Tibial nerve (tissue), 4 donors: ENCODE measurements around the gene CNPY1. TPM values are rescaled to one million over a fixed set of nuclear protein-coding genes. Genes with fewer than 3 reads are reported as not detected.

Experiments used
- DNase-seq, 2 donors: peaks; one replicate each; pipeline ENCODE4 v3.0.0-alpha.2; 2019; ENCODE audit warnings: low spot score in 2 of 2
- H3K27ac ChIP-seq, 4 donors: fragments of 200-600 bp; sonication (generic) in 3 of 4; one replicate each; pipeline ENCODE4 v1.5.1; 2017 to 2019; ENCODE audit warnings: mild to moderate bottlenecking in 1 of 4
- H3K27me3 ChIP-seq, 2 donors: fragments of 200-600 bp; sonication (generic) in 1 of 2; one replicate each; pipeline versions ENCODE4 v1.5.1 to v1.6.0; 2017 to 2019
- H3K36me3 ChIP-seq, 3 donors: fragments of 200-600 bp; sonication (generic); one replicate each; pipeline ENCODE4 v1.5.1; 2018 to 2019
- H3K4me1 ChIP-seq, 4 donors: fragments of 200-600 bp; sonication (generic) in 3 of 4; one replicate each; pipeline ENCODE4 v1.5.1; 2017 to 2019
- H3K4me3 ChIP-seq, 4 donors: fragments of 200-600 bp; sonication (generic) in 3 of 4; one replicate each; pipeline ENCODE4 v1.5.1; 2017 to 2019; ENCODE audit warnings: mild to moderate bottlenecking in 1 of 4, moderate library complexity in 1 of 4
- H3K9me3 ChIP-seq, 4 donors: fragments of 200-600 bp; sonication (generic) in 3 of 4; one replicate each; pipeline ENCODE4 v1.5.1; 2017 to 2019
- CTCF ChIP-seq, 5 experiments: fragments of 200-600 bp in 3 of 5; fragments of 450-650 bp in 2 of 5; sonication (generic) in 3 of 5; IDR thresholded peaks; one replicate each; pipeline ENCODE4 v1.5.1; 2016 to 2019; ENCODE audit warnings: antibody characterized with exemption in 5 of 5, mild to moderate bottlenecking in 3 of 5, moderate library complexity in 2 of 5
- EP300 ChIP-seq, 2 donors: sonication (generic); formaldehyde crosslinking; IDR thresholded peaks; one replicate each; pipeline ENCODE4 v1.6.1; 2017; ENCODE audit warnings: antibody characterized with exemption in 2 of 2, mild to moderate bottlenecking in 1 of 2
- POLR2A ChIP-seq, 2 donors: fragments of 450-650 bp; IDR thresholded peaks; one replicate each; pipeline ENCODE4 v1.6.1; 2017; ENCODE audit warnings: antibody characterized with exemption in 2 of 2, mild to moderate bottlenecking in 2 of 2, moderate library complexity in 2 of 2
- WGBS, 2 donors: methylation state at CpG; one replicate each; pipeline ENCODE4 v1.1.5; 2018; 5-methylcytosine and 5-hydroxymethylcytosine counted together
- total RNA-seq, 4 donors: library from RNA; depleted of rRNA; stranded (reverse); fragments of >200 nt; gene quantifications; one replicate each; pipeline ENCODE4 v1.1.0, GENCODE V29; 2016

CNPY1 gene
- total RNA-seq, 4 donors from 2014 or later, result 0.30 TPM; not detected in 3

- Histone ChIP-seq H3K27ac (no peak overlapping the region), H3K4me1 (peaks cover 0 to 13% (median 0%) of the 10 kb centered on the region in 4 donors), H3K9me3 (no peaks in the 10 kb centered on the region), H3K36me3 (no peaks in the 10 kb centered on the region), H3K27me3 (peaks cover 0 to 36% of the 10 kb centered on the region in 2 donors), H3K4me3 (peak overlapping the region; percentile 7 to 51 (median 26))
- WGBS, 2 donors, result 50 to 60% methylated on average over 15 to 30 of the region's 32 CpGs
- no peak for DNase-seq
- TF ChIP-seq CTCF (IDR thresholded peaks at IDR 0.05), result no peak
- TF ChIP-seq POLR2A (IDR thresholded peaks at IDR 0.05), result no peak
- no peak for TF ChIP-seq EP300 (IDR thresholded peaks at IDR 0.05)
Measured at GRCh38 chr7:155489862-155490696, 56.3 kb downstream of the CNPY1 start.

- Histone ChIP-seq H3K4me1 (peaks cover 0 to 13% (median 0%) of the 10 kb centered on the region in 4 donors), H3K27ac (no peak overlapping the region), H3K9me3 (no peaks in the 10 kb centered on the region), H3K4me3 (no peak overlapping the region), H3K36me3 (no peaks in the 10 kb centered on the region), H3K27me3 (peaks cover 0 to 42% of the 10 kb centered on the region in 2 donors)
- DNase-seq, result no peak
- TF ChIP-seq EP300 (IDR thresholded peaks at IDR 0.05) (no peak), POLR2A (IDR thresholded peaks at IDR 0.05) (no peak), CTCF (IDR thresholded peaks at IDR 0.05) (no peak)
- 70 to 79% methylated on average over 13 to 19 of the region's 20 CpGs for WGBS, 2 donors
Measured at GRCh38 chr7:155489158-155489840, 57.1 kb downstream of the CNPY1 start.

- Histone ChIP-seq H3K27me3 (peaks cover 0 to 43% of the 10 kb centered on the region in 2 donors), H3K9me3 (no peaks in the 10 kb centered on the region), H3K27ac (no peak overlapping the region), H3K36me3 (no peaks in the 10 kb centered on the region), H3K4me3 (no peak overlapping the region), H3K4me1 (peaks cover 0 to 13% (median 0%) of the 10 kb centered on the region in 4 donors)
- TF ChIP-seq EP300 (IDR thresholded peaks at IDR 0.05) (no peak), POLR2A (IDR thresholded peaks at IDR 0.05) (no peak), CTCF (IDR thresholded peaks at IDR 0.05) (no peak)
- DNase-seq, result no peak
- WGBS, 2 donors, result 61 to 74% methylated on average over 8 to 9 of the region's 9 CpGs
Measured at GRCh38 chr7:155488483-155489127, 57.8 kb downstream of the CNPY1 start.

GRCh38 chr7:155487509-155488482, 58.6 kb downstream of the CNPY1 start:
- Histone ChIP-seq H3K27me3 (peaks cover 0 to 43% of the 10 kb centered on the region in 2 donors), H3K4me1 (peaks cover 0 to 13% (median 0%) of the 10 kb centered on the region in 4 donors), H3K27ac (no peak overlapping the region), H3K36me3 (no peaks in the 10 kb centered on the region), H3K4me3 (no peak overlapping the region), H3K9me3 (no peaks in the 10 kb centered on the region)
- TF ChIP-seq CTCF (IDR thresholded peaks at IDR 0.05) (no peak), EP300 (IDR thresholded peaks at IDR 0.05) (no peak), POLR2A (IDR thresholded peaks at IDR 0.05) (no peak)
- no peak for DNase-seq
- WGBS, 2 donors, result 82 to 83% methylated on average over 31 of the region's 31 CpGs
